CMK (cell line): ENCODE measurements around the gene STRIP1.
A peak's percentile ranks its signal among the peaks of the same experiment; 100 is the strongest.
"Not testable (repeated sequence)": the region's sequence is repeated elsewhere in the genome, so short reads cannot be mapped to it uniquely, and the experiment has no call there.

Experiments used
- DNase-seq: peaks from one replicate; pipeline ENCODE4 v3.0.0-alpha.2; 2010; ENCODE audit warnings: low read depth

Gene STRIP1

DNA sequence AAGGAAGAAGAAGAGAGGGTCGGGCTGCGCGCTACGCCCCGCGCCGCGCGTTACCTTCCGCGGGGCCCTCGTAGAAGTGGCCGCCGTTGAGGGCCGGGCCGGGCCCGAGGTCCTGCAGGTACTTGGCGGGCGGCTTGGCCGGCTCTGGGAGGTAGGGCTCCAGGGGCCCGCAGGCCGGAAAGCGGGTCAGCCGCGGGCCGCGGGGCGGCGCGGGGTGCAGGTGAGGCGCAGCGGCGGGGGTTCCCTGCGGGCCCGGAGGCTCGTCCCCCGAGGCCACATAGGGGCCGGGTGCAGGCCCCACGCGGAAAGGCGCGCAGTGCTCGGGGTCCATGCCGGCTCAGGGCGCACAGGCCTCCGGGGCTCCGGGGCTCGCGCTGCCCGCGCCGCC lies 35.9 kb downstream of the STRIP1 start:
- DNase-seq: no peak

DNA sequence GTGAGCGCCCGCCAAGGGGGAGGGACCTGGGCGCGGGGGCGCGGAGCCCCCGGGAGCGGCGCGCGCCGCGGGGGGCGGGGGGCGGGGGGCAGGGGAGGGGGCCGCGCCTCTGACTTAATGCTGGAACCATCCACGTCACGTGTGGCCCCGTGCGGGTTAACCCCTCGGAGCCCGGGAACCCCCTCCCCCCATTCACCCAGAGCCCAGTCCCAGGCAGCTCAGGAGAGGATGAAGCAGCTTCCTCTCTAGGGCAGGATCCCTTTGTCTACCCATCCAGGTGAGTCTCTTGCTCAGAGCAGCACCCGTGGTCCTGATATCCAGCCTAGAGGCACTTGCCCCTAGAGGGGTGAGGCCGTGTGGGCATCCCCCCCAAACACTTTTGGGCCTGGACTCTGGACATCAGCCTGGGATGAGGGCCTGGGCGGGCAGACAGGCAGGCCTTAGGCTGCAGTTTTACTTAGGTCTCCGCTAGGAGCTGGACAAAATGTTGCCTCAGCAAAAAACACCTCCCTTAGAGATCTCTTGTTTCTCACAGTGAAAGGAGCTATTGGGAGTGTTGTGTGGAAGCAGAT lies 36.3 kb downstream of the STRIP1 start, which contains the start of gene ALX3:
ALX3 (minus strand) TSS at position 2 of the 572 bp plus-strand sequence. CDS start 60 bp downstream, outside the sequence.
- DNase-seq: no peak

DNA sequence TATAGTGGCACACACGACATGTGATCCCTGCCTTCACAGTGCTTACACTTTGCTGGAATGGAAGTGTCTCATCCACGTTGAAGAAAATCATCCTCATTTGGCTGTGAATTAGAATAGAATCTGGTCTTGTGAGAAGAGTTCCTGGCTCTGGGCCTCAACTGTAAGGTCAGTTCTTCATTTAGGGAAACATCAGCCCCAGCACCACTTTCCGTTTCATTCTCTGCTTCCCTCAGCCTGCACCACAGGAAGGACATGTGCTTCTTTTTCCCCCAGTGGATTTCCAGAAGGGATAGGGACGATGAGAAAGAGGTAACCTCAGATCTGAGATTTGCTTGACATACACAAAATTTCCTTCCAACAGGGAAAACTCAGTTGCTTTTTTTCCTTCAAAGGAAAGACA lies 39.7 kb downstream of the STRIP1 start:
- no peak for DNase-seq

DNA sequence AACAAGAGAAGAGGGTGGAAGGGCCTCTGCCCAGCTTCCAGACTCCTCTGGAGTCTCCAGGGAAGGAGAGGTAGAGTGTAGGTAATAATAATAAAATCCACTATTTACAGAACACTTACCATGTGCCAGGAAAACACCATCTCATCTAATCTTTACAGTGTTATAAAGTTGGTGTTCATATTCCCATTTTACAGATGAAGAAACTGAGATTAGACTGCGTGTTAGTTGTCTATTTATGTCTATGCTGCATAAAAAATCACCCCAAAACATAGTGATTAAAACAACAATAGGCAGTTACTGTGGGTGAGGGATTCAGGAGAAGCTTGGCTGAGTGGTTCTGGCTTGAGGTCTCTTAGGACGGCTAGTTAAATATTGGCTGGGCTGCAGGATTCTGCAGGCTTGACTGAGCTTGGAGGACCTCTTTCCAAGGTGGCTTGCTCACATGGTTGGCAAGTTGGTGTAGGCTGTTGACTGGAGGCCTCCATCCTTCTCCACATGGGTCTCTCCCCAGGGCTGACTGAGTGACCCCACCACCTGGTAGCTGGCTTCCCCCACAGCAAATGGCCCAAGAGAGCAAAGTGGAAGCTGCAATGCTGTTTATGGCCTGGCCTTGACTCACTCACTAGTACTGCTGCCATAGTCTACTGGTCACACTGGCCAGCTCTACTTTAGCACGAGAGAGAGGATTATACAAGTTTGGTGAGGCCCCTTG lies 42.5 kb downstream of the STRIP1 start:
- DNase-seq: no peak

DNA sequence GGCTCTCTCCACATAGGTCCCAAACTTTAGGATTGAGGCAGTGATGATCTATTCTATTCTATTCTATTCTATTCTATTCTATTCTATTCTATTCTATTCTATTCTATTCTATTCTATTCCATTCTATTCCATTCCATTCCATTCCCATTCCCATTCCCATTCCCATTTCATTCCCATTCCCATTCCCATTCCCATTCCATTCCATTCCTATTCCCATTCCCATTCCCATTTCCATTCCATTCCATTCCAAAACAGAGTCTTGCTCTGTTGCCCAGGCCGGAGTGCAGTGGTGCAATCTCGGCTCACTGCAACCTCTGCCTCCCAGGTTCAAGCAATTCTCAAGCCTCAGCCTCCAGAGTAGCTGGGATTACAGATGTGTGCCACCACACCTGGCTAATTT lies 45.6 kb downstream of the STRIP1 start:
- not testable (repeated sequence) for DNase-seq

DNA sequence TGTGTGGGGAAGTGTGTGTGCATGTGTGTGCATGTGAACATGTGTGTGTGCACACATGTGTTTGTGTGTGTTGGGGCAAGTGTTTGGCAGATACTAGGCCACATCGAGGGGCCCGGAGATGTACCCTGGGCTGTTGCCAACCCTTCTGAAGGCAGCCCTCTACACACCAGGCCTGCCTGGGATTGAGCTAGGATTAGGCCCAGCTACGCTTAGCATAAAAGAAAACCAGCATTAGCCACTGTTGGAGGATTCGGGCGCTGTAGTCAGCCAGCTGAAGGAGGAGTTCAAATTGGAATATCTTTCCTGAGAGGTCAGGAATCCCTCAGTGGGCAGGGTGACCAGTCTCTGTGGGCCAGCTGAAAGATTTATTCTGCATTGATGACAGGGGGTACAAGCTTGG lies 46.6 kb downstream of the STRIP1 start:
- no peak for DNase-seq

DNA sequence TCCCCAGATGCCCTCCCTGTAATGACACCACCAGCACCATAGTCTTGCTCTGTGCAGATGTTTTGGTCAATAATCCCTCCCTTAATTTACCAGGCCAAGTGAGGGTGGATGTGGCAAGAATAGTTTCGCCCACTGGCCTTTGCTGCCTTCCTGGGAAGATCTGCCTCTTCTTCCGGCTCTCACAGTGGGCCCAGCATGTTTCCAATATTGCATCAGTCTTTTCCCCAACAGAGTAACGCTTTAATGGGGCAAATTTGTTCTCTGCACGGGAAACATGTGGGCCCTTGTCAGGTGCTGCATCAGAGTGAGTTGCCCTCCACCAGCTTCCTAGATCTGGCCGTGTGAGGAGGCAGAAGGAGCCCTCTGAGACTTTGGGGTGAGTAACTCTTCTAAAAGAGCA lies 48.1 kb downstream of the STRIP1 start:
- DNase-seq: no peak

DNA sequence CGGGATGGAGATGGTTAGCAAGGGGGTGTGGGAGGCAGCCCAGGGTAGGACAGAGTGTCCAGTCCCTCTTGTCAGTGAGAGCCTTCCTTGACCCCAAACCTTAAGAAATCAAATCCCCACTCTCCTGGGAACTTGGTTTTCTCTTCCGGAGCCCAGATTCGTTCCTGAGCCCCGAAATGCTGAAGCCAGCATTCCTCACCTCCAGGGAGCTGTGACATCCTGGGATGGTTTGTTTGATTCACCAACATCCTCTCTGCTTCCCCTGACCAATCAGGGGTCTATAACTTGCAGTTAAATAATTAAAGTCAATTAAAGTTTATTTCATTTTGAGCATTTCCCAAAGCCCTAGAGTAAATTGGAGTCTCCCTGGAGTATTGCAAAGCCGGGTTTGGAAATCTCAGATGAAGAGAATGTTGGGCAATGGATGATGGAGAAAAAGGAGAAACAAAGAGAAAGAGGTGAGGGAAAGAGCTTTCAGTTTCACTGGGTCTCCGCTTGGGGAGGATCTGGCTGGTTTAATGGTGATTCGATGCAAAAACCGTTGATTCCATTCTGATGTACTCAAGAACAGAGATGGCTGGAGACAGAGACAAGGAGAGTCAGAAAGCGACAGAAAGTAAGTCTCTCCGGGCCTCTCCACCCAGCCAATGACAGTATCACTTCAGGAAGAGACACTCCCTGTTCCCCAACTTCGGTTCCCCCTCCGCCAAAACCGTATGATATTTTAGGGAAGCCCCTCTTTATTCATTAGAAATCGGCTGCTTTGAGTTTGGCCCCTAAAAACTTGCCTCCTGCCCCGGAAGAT lies 48.8 kb downstream of the STRIP1 start:
- no peak for DNase-seq

DNA sequence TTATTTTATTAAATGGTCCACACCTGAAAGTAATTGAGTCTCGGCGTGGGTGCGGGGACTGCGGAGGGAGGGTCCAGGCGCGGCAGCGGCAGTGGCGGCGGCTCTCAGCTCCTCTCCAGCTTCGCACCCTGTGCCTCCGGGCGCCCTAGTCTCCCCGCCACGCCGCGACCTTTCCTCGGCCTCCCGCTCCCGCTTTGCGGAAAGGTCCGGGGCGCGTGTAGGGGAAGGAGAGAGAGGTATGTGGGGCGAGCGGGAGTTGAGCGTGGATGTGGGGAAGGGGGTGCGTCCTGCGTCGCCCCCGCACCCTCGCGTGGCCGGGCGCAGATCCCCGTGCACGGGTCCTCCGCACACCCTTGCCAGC lies 49.4 kb downstream of the STRIP1 start:
- DNase-seq: no peak

DNA sequence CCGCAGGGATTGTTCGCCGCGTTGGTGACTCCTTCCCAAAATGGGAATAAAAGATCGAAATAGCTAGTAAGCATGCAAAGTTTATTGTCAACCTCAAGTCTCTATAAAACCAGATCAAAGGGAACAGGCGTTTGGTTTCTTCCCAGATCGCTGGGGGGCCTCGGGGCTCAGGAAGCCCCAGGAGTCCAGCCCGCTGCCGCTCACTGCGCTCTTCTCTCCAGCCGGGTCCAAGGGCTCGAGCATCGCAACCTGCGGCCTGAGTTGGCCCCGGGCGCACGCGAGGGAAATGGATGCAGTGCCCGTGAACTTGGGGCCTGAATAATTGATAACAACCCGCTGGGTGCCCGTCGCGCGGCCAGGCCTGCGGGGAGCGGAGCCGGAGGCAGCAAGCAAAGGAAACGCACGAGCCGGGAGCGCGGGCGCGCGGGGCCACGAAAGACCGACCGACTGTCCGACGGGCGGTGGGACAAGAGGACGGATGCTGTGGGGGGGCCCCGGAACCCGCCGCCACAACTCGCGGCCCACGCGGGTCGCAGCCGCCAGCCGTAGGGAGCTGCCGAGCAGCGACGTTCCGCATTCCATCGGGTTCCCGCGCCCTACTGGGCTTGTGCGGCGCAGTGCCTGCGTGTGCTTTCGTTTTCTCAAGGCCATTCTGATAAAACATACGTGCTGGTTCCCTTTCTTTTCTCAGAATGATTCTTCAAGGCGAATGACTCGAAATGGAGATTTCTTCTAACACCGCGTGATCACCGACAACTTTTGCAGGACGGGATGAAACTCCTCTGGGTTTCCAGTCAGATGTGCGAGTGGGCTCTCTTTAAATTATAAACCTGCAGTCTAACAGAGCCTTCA lies 50.0 kb downstream of the STRIP1 start:
- DNase-seq: no peak

DNA sequence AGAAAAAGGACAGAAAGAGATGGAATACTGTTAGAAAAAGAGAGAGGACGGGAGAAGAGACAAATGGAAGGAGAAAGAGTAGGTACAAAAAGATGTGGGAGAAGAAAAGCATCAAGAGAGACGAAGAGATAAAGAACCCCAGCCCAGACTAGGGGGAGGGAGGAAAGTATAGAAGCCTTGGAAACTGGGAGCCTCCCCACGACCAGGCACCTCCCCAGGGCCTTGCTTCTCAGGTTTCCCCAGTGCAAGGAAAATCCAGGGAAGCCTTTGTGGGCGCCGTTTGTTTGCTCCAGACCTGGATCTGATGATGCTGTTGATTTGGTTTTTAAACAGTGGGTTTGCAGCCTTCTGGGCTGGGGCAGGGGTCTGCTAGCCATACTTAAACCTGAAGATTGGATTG lies 51.2 kb downstream of the STRIP1 start:
- no peak for DNase-seq

DNA sequence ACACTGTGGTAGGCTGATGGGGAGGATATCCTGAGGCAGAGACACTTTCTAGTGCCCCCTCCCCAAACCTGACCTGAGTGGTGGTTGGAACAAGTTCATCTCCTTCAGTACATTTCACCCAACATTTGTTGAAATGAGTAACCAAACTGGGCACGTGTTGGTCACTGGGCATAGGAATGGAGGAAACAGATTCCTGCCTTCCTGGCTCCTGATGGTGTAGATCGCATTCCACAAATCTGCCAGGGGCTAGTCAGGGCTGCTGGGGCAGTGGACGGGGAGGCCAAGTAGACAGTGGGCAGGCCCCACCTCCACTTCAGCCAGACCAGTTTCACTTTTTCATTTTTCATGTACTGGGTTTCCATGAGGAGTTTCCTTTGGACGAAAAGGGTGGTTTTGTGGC lies 52.5 kb downstream of the STRIP1 start:
- DNase-seq: no peak

DNA sequence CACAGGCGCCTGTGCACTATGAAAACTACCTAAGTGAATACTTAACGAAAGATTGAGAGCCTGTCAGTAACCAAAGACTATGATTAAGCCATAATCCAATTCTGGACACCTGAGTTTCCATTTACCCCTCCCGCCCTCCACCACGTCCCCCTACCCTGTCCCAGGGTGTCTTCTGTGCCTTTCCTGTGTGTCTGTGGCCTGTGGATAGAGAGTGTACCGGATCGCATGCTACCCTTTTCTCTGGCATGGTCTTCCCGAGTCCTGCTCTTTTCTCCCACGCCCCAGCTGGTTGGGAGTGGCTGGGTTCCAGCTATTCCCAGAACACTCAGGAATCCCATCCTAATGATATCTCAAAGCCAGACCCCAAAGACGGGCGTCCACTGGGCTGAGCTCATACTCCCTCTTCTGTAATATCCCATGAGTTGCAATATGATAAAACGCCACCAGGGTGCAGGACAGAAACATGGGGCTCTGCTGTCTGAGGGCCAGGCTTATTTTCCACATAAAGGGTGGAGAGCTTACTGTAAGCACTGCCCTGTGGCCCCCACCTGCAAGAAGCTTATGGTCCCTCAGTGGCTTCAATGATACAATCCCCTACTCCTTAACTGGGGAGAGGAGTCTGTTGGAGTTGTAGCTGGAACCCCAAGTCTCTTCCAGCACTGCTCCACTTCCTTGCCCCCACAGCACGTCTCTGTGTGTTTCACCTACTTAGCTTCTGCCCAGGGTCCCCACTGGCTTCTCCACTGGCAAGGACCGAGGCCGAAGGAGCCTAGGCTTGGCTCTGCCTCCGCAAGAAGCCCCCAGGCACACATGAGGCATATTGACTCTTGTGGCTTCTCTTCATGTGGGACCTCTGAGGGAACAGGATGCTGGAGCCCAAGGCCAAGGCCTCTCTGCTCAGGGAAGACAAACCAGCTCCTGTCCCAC lies 53.7 kb downstream of the STRIP1 start:
- DNase-seq: peak; percentile 48

DNA sequence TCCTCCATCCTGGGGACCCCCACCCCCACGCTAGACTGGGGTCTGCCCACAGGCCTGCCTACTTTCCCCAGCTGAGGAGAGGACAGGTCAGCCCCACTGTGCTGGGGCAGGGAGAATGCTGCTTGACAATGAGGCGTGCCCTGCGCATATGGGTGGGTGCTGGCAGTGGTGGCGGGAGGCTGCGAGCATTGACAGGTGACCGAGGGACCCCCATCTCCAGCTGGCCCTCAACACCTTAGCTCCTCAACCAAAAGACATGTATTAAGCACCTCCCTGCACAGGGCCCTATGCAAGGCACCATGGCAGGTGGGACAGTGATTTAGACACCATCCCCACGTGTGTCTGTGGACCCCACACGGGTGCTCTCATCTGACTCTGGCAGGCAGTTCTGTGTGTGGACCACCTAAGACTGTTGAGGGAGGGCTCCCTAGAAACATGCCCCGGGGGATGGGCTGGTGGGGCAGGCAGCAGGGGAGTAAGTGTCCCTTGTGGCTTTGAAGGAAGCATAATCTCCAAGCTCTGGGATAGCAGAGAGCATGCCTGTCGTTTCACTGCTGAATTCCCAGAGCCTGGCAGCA lies 54.4 kb downstream of the STRIP1 start:
- no peak for DNase-seq

DNA sequence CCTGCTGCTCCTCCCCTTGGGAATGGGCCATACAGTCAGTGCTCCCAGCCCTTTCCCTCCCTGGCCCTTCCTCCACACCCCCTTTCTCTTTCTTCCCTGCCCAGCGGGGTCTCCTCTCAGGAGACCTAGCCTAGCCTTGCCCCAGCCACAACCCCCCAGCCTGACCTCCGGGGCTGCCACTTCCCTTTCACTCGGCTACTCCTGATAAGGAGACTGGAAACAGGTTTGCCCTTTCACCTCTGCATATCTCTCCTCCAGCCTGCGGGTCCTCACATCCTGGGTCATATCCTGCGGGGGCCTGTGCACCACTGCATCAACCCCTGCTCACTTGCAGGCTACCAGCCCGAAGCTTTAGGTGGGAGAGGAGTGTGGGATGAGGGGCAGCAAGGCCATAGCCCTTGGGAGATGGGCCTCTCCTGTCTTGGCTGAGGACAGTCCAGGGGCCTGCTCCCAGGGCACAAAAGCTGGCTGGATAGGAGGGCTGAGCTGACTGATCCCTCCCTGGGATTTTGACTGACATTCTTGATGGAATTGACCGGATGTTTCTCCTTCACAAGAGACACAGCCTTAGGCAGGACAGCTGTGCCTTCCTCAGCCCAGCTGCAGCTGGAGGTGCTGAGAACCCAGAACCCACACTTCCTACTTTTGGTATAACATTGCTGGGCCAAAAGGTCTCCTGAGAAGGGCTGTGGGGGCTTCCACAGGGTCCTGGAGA lies 55.3 kb downstream of the STRIP1 start:
- DNase-seq: peak; percentile 72

DNA sequence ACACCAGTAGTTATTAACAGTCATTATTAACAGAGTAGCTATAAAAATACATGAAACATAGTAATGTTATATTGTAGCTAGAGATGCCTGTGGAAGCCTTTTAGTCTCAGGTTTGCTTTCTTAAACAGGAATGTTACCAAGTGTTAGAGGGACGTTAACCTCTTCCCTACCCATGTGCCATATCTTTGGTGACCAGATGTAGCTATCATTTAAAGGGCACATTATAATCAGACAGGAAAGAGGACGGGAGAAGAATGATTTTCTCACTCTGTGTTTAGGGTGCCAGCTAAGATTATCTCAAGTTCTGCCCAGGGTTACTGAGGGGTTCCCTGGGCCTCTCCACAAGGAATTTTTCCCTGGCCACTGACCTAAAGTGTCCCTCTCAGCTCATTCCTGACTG lies 57.0 kb downstream of the STRIP1 start:
- no peak for DNase-seq

DNA sequence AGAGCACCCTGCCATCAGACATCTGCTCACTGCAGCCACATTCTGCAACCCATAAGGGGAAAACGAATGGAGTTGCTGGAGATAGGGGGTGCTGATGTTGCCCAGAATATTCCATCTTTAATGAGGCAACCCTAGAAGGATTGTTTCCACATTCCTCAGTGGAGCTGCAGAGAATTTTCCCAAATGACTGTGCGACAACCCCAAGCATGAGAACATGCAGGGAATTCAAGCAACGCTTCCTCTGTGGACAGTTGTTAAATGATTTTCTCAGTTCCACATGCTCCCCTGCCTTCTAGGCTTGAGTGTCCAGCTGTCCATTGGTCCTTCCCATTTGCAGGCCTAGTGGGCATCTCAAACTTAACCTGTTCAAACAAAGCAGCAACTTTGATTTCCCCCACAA lies 57.4 kb downstream of the STRIP1 start:
- no peak for DNase-seq

DNA sequence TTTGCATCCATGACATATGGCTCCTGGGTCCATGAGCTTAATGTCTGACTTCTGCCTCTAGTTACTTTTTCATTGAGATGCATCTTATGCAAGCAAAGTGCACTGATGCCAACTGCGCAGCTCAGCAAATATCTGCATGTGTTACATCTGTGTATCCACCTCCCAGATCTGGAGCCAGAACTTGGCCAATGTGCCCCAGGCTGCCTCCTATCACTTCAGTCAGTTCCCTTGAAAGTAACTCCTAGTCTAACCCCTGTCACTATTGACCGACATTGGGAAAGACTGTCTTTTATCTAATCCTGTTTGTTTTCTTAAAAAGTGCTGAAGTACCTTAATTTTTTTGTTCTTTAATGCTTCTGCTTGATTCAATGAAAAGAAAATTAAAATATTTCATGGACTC lies 58.6 kb downstream of the STRIP1 start:
- no peak for DNase-seq

DNA sequence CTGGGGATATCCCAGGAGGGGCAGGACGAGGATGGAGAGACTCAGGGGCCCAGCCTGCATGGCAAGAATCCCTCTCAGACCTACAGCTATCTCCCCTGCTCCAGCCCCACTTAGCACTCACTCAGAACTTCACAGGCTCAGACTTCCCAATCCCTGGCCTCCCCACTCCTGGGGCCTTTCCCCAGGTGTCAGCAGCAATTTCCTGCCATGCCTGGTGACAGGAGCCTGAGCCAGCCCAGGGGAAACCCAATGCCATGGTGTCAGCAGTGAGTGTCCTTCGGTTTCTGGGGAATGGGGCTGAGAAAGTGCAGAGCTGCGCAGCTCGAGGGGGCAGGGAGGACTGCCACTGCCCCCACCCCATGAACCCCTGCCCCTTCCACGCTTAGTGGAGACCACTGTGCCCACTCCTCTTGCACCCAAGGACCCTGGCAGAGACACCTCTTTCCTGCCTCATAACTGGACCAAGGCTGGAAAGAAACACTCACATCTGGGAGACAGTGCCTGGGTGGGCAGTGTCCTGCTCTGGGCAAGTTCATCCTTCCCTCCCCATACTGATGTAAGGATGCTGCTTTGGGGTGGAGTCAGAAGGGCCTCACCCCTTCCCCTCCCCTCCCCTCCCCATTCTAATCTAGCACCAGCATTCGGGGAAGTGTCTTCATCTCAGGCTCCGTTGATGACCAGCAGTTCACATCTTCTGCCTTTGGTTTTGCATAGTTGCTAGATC lies 60.7 kb downstream of the STRIP1 start:
- no peak for DNase-seq
